Measurements from ENCODE around the gene SEMA5A. TPM values are rescaled to one million over a fixed set of nuclear protein-coding genes. Genes with fewer than 3 reads are reported as not detected.

Gene SEMA5A
- total RNA-seq, 1 experiment from 2014 or later, result 9.3 TPM

DNA sequence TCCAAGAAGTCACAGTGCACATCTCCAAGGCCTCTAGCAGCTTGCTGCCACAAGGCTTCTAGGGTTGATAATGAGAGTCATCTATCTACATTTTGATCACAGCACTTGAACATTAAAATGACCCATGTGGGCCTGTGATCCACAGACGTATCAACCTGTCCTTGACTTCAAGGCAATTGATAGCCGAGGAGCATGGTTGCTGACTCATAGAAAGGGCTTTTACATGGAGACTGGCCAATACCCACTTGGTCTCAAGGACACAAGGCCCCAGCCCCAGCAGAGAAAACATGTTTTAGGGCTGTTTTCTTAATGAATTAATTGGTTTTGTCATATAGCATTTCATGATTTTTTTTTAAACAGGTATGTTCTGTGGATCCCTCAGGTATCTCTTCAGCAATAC, 314.0 kb downstream of the SEMA5A start (continued):
- TF ChIP-seq, protein P1, sequence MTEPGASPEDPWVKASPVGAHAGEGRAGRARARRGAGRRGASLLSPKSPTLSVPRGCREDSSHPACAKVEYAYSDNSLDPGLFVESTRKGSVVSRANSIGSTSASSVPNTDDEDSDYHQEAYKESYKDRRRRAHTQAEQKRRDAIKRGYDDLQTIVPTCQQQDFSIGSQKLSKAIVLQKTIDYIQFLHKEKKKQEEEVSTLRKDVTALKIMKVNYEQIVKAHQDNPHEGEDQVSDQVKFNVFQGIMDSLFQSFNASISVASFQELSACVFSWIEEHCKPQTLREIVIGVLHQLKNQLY (CRISPR knock-in tag; IDR thresholded peaks at IDR 0.05), result no peak
- no peak for TF ChIP-seq ZNF671 (CRISPR knock-in tag; IDR thresholded peaks at IDR 0.05)
- TF ChIP-seq, protein P2, sequence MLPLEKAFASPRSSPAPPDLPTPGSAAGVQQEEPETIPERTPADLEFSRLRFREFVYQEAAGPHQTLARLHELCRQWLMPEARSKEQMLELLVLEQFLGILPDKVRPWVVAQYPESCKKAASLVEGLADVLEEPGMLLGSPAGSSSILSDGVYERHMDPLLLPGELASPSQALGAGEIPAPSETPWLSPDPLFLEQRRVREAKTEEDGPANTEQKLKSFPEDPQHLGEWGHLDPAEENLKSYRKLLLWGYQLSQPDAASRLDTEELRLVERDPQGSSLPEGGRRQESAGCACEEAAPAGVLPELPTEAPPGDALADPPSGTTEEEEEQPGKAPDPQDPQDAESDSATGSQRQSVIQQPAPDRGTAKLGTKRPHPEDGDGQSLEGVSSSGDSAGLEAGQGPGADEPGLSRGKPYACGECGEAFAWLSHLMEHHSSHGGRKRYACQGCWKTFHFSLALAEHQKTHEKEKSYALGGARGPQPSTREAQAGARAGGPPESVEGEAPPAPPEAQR (CRISPR knock-in tag; IDR thresholded peaks at IDR 0.05), result no peak
- TF ChIP-seq IRF2 (CRISPR knock-in tag; IDR thresholded peaks at IDR 0.05; ENCODE audit: borderline replicate concordance, low read depth), result no peak
- no peak for TF ChIP-seq IRF1 (CRISPR knock-in tag; IDR thresholded peaks at IDR 0.05)
- TF ChIP-seq RELA (CRISPR knock-in tag; IDR thresholded peaks at IDR 0.05; ENCODE audit: borderline replicate concordance), result no peak
- TF ChIP-seq TEAD4 (CRISPR knock-in tag; IDR thresholded peaks at IDR 0.05), result no peak

GRCh38 chr5:9230355-9230754, 315.5 kb downstream of the SEMA5A start:
- H3K4me3 Mint-ChIP-seq, result no peak overlapping the region
- POLR2A ChIA-PET, result no interaction called here

DNA sequence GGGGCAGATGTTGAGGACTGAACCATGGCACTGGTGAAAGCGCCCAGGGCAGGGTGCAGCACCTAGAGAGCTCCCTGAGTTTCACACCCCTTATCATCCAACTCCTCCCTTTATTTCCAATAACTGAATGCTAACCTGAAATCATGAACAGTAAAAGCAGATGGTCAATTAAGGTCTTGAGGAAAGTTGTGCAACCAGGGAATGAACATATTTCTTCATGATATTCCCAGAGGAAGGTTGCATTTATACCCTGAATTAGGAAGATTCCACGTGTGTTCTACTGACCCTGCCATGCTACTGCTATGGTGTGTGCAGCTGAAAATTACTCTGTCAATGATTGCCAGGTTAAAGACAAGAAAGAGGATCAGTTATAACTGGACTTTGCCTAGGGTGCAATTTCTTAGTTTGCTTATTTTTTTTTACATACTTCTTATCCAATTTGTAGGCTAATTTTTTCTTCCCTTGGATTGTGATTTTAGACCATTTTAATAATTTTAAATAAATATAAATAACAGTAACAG, 319.8 kb downstream of the SEMA5A start:
- Mint-ChIP-seq H3K9me3 (peaks cover 8% of the 10 kb centered on the region), H3K36me3 (no peaks in the 10 kb centered on the region; the same call in 1 of the 2 replicates), H3K4me3 (no peak overlapping the region), H3K27me3 (ENCODE audit: low read depth) (peaks cover 23% of the 10 kb centered on the region), H3K27ac (no peak overlapping the region), H3K4me1 (peaks cover 23% of the 10 kb centered on the region)
- CTCF ChIA-PET, result interaction anchor here (0.8 kb wide), 1 partner anchor 1329 kb away, joined by 3 read pairs; no protein-coding TSS in a partner anchor
- ATAC-seq, result no peak
- TF ChIP-seq ZNF671 (CRISPR knock-in tag; IDR thresholded peaks at IDR 0.05) (no peak), ELF4 (CRISPR knock-in tag; IDR thresholded peaks at IDR 0.05; ENCODE audit: low read depth) (no peak), ZNF396 (CRISPR knock-in tag; IDR thresholded peaks at IDR 0.05; ENCODE audit: borderline replicate concordance) (no peak), ETV6 (CRISPR knock-in tag; IDR thresholded peaks at IDR 0.05) (no peak), E2F1 (CRISPR knock-in tag; IDR thresholded peaks at IDR 0.05) (no peak), ZNF219 (CRISPR knock-in tag; IDR thresholded peaks at IDR 0.05; ENCODE audit: borderline replicate concordance) (no peak), ZNF263 (CRISPR knock-in tag; IDR thresholded peaks at IDR 0.05; ENCODE audit: low read depth) (no peak), IRF2 (CRISPR knock-in tag; IDR thresholded peaks at IDR 0.05; ENCODE audit: borderline replicate concordance, low read depth) (no peak), SMAD3 (CRISPR knock-in tag; IDR thresholded peaks at IDR 0.05; ENCODE audit: borderline replicate concordance) (no peak), FOXJ3 (CRISPR knock-in tag; IDR thresholded peaks at IDR 0.05; ENCODE audit: borderline replicate concordance) (no peak), KAT7 (CRISPR knock-in tag; IDR thresholded peaks at IDR 0.05; ENCODE audit: borderline replicate concordance) (no peak), ZNF317 (CRISPR knock-in tag; IDR thresholded peaks at IDR 0.05; ENCODE audit: borderline replicate concordance, low read depth) (no peak), ZNF232 (CRISPR knock-in tag; IDR thresholded peaks at IDR 0.05) (no peak), TP53 (CRISPR knock-in tag; IDR thresholded peaks at IDR 0.05) (no peak)
- TF ChIP-seq, protein P3, sequence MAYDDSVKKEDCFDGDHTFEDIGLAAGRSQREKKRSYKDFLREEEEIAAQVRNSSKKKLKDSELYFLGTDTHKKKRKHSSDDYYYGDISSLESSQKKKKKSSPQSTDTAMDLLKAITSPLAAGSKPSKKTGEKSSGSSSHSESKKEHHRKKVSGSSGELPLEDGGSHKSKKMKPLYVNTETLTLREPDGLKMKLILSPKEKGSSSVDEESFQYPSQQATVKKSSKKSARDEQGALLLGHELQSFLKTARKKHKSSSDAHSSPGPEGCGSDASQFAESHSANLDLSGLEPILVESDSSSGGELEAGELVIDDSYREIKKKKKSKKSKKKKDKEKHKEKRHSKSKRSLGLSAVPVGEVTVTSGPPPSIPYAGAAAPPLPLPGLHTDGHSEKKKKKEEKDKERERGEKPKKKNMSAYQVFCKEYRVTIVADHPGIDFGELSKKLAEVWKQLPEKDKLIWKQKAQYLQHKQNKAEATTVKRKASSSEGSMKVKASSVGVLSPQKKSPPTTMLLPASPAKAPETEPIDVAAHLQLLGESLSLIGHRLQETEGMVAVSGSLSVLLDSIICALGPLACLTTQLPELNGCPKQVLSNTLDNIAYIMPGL (CRISPR knock-in tag; IDR thresholded peaks at IDR 0.05), result no peak
- DNase-seq (ENCODE audit: low spot score), result no peak
- POLR2A ChIA-PET, result interaction anchor here (0.7 kb wide), 1 partner anchor 921 kb away, joined by 7 read pairs; no protein-coding TSS in a partner anchor

More at GRCh38 chr5:9230355-9230754, 315.5 kb downstream of the SEMA5A start:
- CTCF ChIA-PET, result no interaction called here
- no peak for ATAC-seq
- peaks cover 3% of the 10 kb centered on the region for H3K36me3 Mint-ChIP-seq
- TF ChIP-seq RELA (CRISPR knock-in tag; IDR thresholded peaks at IDR 0.05; ENCODE audit: borderline replicate concordance), result no peak
- TF ChIP-seq, protein P4, sequence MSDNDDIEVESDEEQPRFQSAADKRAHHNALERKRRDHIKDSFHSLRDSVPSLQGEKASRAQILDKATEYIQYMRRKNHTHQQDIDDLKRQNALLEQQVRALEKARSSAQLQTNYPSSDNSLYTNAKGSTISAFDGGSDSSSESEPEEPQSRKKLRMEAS (CRISPR knock-in tag; IDR thresholded peaks at IDR 0.05), result no peak
- TF ChIP-seq, protein P5, sequence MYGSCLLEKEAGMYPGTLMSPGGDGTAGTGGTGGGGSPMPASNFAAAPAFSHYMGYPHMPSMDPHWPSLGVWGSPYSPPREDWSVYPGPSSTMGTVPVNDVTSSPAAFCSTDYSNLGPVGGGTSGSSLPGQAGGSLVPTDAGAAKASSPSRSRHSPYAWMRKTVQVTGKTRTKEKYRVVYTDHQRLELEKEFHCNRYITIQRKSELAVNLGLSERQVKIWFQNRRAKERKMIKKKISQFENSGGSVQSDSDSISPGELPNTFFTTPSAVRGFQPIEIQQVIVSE (CRISPR knock-in tag; IDR thresholded peaks at IDR 0.05; ENCODE audit: borderline replicate concordance), result no peak
- no peak for TF ChIP-seq HMGA2 (CRISPR knock-in tag; IDR thresholded peaks at IDR 0.05)
- no peak for TF ChIP-seq SMAD3 (CRISPR knock-in tag; IDR thresholded peaks at IDR 0.05; ENCODE audit: borderline replicate concordance)
- no peak for TF ChIP-seq KAT7 (CRISPR knock-in tag; IDR thresholded peaks at IDR 0.05; ENCODE audit: borderline replicate concordance)
- TF ChIP-seq SMAD4 (CRISPR knock-in tag; IDR thresholded peaks at IDR 0.05), result no peak
- no peak for TF ChIP-seq E2F1 (CRISPR knock-in tag; IDR thresholded peaks at IDR 0.05)
- no peak for TF ChIP-seq RORB (CRISPR knock-in tag; IDR thresholded peaks at IDR 0.05)
- H3K4me1 Mint-ChIP-seq, result peaks cover 12% of the 10 kb centered on the region
- H3K27me3 Mint-ChIP-seq (ENCODE audit: low read depth), result no peaks in the 10 kb centered on the region
- H3K9me3 Mint-ChIP-seq, result peaks cover 12% of the 10 kb centered on the region
- no peak for DNase-seq (ENCODE audit: low spot score)
- H3K27ac Mint-ChIP-seq, result no peak overlapping the region

Measured in WTC11 (cell line).